H1 (cell line): ENCODE results near the gene OR52E4.

Experiments
- ATF2 ChIP-seq: IDR thresholded peaks from 2 replicates; pipeline ENCODE4 v1.6.1; 2012; ENCODE audit warnings: low read length, inconsistent platforms
- CTCF ChIP-seq, 3 experiments: IDR thresholded peaks; 1 replicate in 2 of 3; 2 replicates in 1 of 3; pipeline versions ENCODE4 v1.5.1 to v1.6.1; 2011; ENCODE audit warnings: low read length in 3 of 3, mild to moderate bottlenecking in 3 of 3, inconsistent platforms in 2 of 3, low read depth in 1 of 3, moderate library complexity in 1 of 3; ENCODE audit not compliant: insufficient read depth in 1 of 3; ENCODE audit errors: control extremely low read depth in 1 of 3
- E2F6 ChIP-seq: IDR thresholded peaks from 2 replicates; pipeline ENCODE4 v1.6.1; 2012; ENCODE audit warnings: inconsistent platforms
- EP300 ChIP-seq, 2 experiments: IDR thresholded peaks; 1 replicate in 1 of 2; 2 replicates in 1 of 2; pipeline ENCODE4 v1.6.1; 2011 to 2012; ENCODE audit warnings: low read depth in 2 of 2, low read length in 2 of 2, mild to moderate bottlenecking in 2 of 2, borderline replicate concordance in 1 of 2, inconsistent platforms in 1 of 2, moderate library complexity in 1 of 2
- JUN ChIP-seq: IDR thresholded peaks from 2 replicates; pipeline ENCODE4 v1.6.1; 2011; ENCODE audit warnings: low read depth, mild to moderate bottlenecking, improper control_type of control experiment, low read length
- MAFK ChIP-seq: IDR thresholded peaks from 2 replicates; pipeline ENCODE4 v1.6.1; 2012; ENCODE audit warnings: low read depth, mild to moderate bottlenecking, improper control_type of control experiment, low read length
- MAX ChIP-seq: IDR thresholded peaks from 2 replicates; pipeline ENCODE4 v1.6.1; 2012; ENCODE audit warnings: inconsistent platforms
- POLR2A ChIP-seq, 2 experiments: IDR thresholded peaks; 1 replicate in 1 of 2; 2 replicates in 1 of 2; pipeline ENCODE4 v1.6.1; 2011; ENCODE audit warnings: low read depth in 2 of 2, low read length in 2 of 2, mild to moderate bottlenecking in 2 of 2; ENCODE audit errors: control extremely low read depth in 1 of 2
- POLR2AphosphoS5 ChIP-seq: IDR thresholded peaks from 2 replicates; pipeline ENCODE4 v1.6.1; 2011; ENCODE audit warnings: low read depth, low read length
- RFX5 ChIP-seq: IDR thresholded peaks from 2 replicates; pipeline ENCODE4 v1.6.1; 2011; ENCODE audit warnings: low read depth, low read length, improper control_type of control experiment, borderline replicate concordance
- TAF7 ChIP-seq: optimal IDR thresholded peaks from 2 replicates; pipeline ENCODE3; 2011; ENCODE audit warnings: low read depth, mild to moderate bottlenecking, inconsistent platforms, low read length, moderate library complexity, borderline replicate concordance
- TCF12 ChIP-seq: IDR thresholded peaks from 2 replicates; pipeline ENCODE4 v1.6.1; 2011; ENCODE audit warnings: low read depth, mild to moderate bottlenecking, low read length
- TEAD4 ChIP-seq: IDR thresholded peaks from 2 replicates; pipeline ENCODE4 v1.6.1; 2012; ENCODE audit warnings: low read depth, low read length, inconsistent platforms, mixed read lengths

DNA sequence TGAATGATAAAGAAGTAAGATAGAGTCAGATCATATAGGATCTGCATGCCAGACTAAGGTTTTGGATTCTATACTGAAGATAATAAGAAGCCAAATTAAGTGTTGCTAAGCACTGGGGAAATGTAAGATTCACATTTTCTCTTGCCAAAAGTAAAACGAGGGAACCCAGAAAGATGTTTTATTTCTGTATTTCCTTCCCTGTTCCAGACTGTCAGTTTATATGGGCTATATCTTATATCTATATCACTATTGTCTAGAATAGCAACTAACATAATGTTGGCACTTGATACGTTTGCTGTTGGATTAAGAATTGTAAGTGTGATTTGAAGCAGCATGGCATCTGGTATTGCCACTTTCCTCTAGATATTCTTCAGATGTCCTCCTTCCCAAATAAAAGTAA lies 47.0 kb upstream of the OR52E4 start:
- no peak for TF ChIP-seq TAF7
- no peak for TF ChIP-seq ATF2
- TF ChIP-seq E2F6: no peak
- no peak for TF ChIP-seq TCF12
- TF ChIP-seq CTCF (IDR thresholded peaks at IDR 0.05; ENCODE audit: control extremely low read depth in 1 of 3, insufficient read depth in 1 of 3, low read depth in 1 of 3, low read length in 3 of 3): no peak
- TF ChIP-seq JUN: no peak
- TF ChIP-seq POLR2AphosphoS5: no peak
- TF ChIP-seq POLR2A (IDR thresholded peaks at IDR 0.05; ENCODE audit: control extremely low read depth in 1 of 2, low read depth in 2 of 2, low read length in 2 of 2): no peak
- no peak for TF ChIP-seq EP300 (IDR thresholded peaks at IDR 0.05; ENCODE audit: borderline replicate concordance in 1 of 2, low read depth in 2 of 2, low read length in 2 of 2)
- no peak for TF ChIP-seq MAX
- no peak for TF ChIP-seq RFX5
- TF ChIP-seq MAFK: no peak
- no peak for TF ChIP-seq TEAD4
